Astrocyte (in vitro differentiated cells and primary cell): ENCODE data around the gene CDKAL1. TPM values are rescaled to one million over a fixed set of nuclear protein-coding genes. Genes with fewer than 3 reads are reported as not detected.

Experiments
- DNase-seq: peaks from one replicate; pipeline ENCODE4 v3.0.0-alpha.2; 2010; ENCODE audit warnings: low read depth
- FAIRE-seq: peaks from 2 replicates; lab custom pipeline; 2011; peaks lifted over from hg19 to GRCh38; lab: Jason Lieb, UNC
- H2AFZ ChIP-seq: 2 replicates; pipeline ENCODE4 v1.6.0; 2012; ENCODE audit warnings: low read depth, low read length, inconsistent platforms
- H3K27ac ChIP-seq: 2 replicates; pipeline ENCODE4 v1.5.1; 2011; ENCODE audit warnings: low read depth, low read length, inconsistent platforms
- H3K27me3 ChIP-seq: 2 replicates; pipeline ENCODE4 v1.6.0; 2011; ENCODE audit warnings: low read length, inconsistent platforms; ENCODE audit not compliant: insufficient read depth
- H3K36me3 ChIP-seq: 2 replicates; pipeline ENCODE4 v1.5.1; 2011; ENCODE audit warnings: low read length, inconsistent platforms; ENCODE audit not compliant: insufficient read depth
- H3K4me1 ChIP-seq: 2 replicates; pipeline ENCODE4 v1.5.1; 2011; ENCODE audit warnings: low read length, inconsistent platforms; ENCODE audit not compliant: insufficient read depth
- H3K4me2 ChIP-seq: 2 replicates; pipeline ENCODE4 v1.6.0; 2012; ENCODE audit warnings: low read length, inconsistent platforms
- H3K4me3 ChIP-seq: 2 replicates; pipeline ENCODE4 v1.5.1; 2011; ENCODE audit warnings: low read depth, mild to moderate bottlenecking, low read length, inconsistent platforms; ENCODE audit not compliant: insufficient read depth
- H3K79me2 ChIP-seq: 2 replicates; pipeline ENCODE4 v1.6.0; 2012; ENCODE audit warnings: mild to moderate bottlenecking, low read length, inconsistent platforms; ENCODE audit not compliant: insufficient read depth
- H3K9ac ChIP-seq: 2 replicates; pipeline ENCODE4 v1.6.0; 2012; ENCODE audit warnings: mild to moderate bottlenecking, low read length, inconsistent platforms
- H3K9me3 ChIP-seq: 2 replicates; pipeline ENCODE4 v1.5.1; 2012; ENCODE audit warnings: low read depth, mild to moderate bottlenecking, low read length, inconsistent platforms; ENCODE audit not compliant: insufficient read depth
- H4K20me1 ChIP-seq: 2 replicates; pipeline ENCODE4 v1.6.0; 2012; ENCODE audit warnings: low read length, inconsistent platforms; ENCODE audit not compliant: insufficient read depth
- H3K27ac Mint-ChIP-seq: one replicate; pipeline ENCODE4 v1.8.0; 2021; ENCODE audit warnings: mild to moderate bottlenecking, mixed read lengths; ENCODE audit not compliant: unreplicated experiment
- H3K27me3 Mint-ChIP-seq: one replicate; pipeline ENCODE4 v1.8.0; 2021; ENCODE audit warnings: low read depth, mixed read lengths; ENCODE audit not compliant: unreplicated experiment
- H3K36me3 Mint-ChIP-seq: one replicate; pipeline ENCODE4 v1.8.0; 2021; ENCODE audit warnings: low read depth, mixed read lengths; ENCODE audit not compliant: unreplicated experiment
- H3K4me1 Mint-ChIP-seq: one replicate; pipeline ENCODE4 v1.8.0; 2021; ENCODE audit warnings: low read depth, mixed read lengths; ENCODE audit not compliant: unreplicated experiment
- H3K4me3 Mint-ChIP-seq: one replicate; pipeline ENCODE4 v1.8.0; 2021; ENCODE audit warnings: mild to moderate bottlenecking, moderate library complexity, mixed read lengths; ENCODE audit not compliant: unreplicated experiment
- H3K9me3 Mint-ChIP-seq: one replicate; pipeline ENCODE4 v1.8.0; 2021; ENCODE audit warnings: mild to moderate bottlenecking, mixed read lengths; ENCODE audit not compliant: unreplicated experiment
- EZH2 ChIP-seq: IDR thresholded peaks from 2 replicates; pipeline ENCODE4 v1.6.1; 2012; ENCODE audit warnings: mild to moderate bottlenecking, low read length, inconsistent platforms; ENCODE audit not compliant: insufficient read depth
- total RNA-seq: library from RNA; stranded (reverse); gene quantifications from 2 replicates; pipeline ENCODE4 v1.2.1, GENCODE V29; 2021
- TF ChIP-seq, protein P1 (sequence below): IDR thresholded peaks from 2 replicates; pipeline ENCODE4 v1.5.1; 2011; ENCODE audit warnings: low read depth, mild to moderate bottlenecking, inconsistent platforms, low read length, moderate library complexity; ENCODE audit not compliant: insufficient read depth

Gene CDKAL1
- total RNA-seq, 1 donor from 2014 or later = 13.7 TPM

GRCh38 chr6:20599302-20600051, 65.2 kb downstream of the CDKAL1 start:
- H3K27ac Mint-ChIP-seq = no peak overlapping the region
- no peak for FAIRE-seq

DNA sequence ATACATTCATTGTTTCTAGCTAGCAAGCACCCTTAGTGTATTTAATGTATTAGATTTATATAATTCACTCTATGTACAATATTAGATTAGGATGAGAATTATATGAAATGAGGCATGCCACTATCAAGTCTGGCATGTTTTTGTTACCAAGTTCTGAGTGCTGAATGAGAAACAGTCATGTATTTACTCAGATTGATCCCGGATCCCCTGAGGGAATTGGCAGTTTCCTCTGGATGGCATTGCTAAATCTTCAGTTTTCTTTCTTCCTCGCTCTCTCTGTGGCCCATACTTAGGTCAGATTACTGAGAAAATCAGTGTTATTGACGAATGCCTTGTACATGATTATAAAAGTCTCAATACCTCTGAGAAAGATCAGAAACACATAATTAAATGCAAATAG, 66.6 kb downstream of the CDKAL1 start:
- Histone ChIP-seq H3K36me3 (no peaks in the 10 kb centered on the region), H3K4me1 (peaks cover 4% of the 10 kb centered on the region), H3K9me3 (no peaks in the 10 kb centered on the region), H3K79me2 (no peaks in the 10 kb centered on the region), H4K20me1 (no peaks in the 10 kb centered on the region), H2AFZ (no peak overlapping the region), H3K27me3 (no peaks in the 10 kb centered on the region), H3K27ac (no peak overlapping the region), H3K4me2 (no peak overlapping the region), H3K4me3 (no peak overlapping the region), H3K9ac (no peak overlapping the region)
- DNase-seq (no peak), FAIRE-seq (no peak)
- Mint-ChIP-seq H3K27me3 (no peaks in the 10 kb centered on the region), H3K4me3 (no peak overlapping the region), H3K4me1 (peaks cover 8% of the 10 kb centered on the region), H3K36me3 (peaks cover 3% of the 10 kb centered on the region), H3K9me3 (peaks cover 3% of the 10 kb centered on the region), H3K27ac (no peak overlapping the region)
- TF ChIP-seq, protein P1, sequence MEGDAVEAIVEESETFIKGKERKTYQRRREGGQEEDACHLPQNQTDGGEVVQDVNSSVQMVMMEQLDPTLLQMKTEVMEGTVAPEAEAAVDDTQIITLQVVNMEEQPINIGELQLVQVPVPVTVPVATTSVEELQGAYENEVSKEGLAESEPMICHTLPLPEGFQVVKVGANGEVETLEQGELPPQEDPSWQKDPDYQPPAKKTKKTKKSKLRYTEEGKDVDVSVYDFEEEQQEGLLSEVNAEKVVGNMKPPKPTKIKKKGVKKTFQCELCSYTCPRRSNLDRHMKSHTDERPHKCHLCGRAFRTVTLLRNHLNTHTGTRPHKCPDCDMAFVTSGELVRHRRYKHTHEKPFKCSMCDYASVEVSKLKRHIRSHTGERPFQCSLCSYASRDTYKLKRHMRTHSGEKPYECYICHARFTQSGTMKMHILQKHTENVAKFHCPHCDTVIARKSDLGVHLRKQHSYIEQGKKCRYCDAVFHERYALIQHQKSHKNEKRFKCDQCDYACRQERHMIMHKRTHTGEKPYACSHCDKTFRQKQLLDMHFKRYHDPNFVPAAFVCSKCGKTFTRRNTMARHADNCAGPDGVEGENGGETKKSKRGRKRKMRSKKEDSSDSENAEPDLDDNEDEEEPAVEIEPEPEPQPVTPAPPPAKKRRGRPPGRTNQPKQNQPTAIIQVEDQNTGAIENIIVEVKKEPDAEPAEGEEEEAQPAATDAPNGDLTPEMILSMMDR = no peak
- no peak for TF ChIP-seq EZH2

More at GRCh38 chr6:20599302-20600051, 65.2 kb downstream of the CDKAL1 start:
- Histone ChIP-seq H3K4me2 (no peak overlapping the region), H3K4me3 (no peak overlapping the region), H3K4me1 (no peaks in the 10 kb centered on the region), H3K27me3 (no peaks in the 10 kb centered on the region), H3K9ac (no peak overlapping the region), H3K9me3 (no peaks in the 10 kb centered on the region), H3K79me2 (no peaks in the 10 kb centered on the region), H3K27ac (no peak overlapping the region), H2AFZ (no peak overlapping the region), H4K20me1 (no peaks in the 10 kb centered on the region), H3K36me3 (no peaks in the 10 kb centered on the region)
- peaks cover 9% of the 10 kb centered on the region for H3K36me3 Mint-ChIP-seq
- no peaks in the 10 kb centered on the region for H3K4me1 Mint-ChIP-seq
- H3K4me3 Mint-ChIP-seq = no peak overlapping the region
- no peak for DNase-seq
- H3K27me3 Mint-ChIP-seq = no peaks in the 10 kb centered on the region
- peaks cover 3% of the 10 kb centered on the region for H3K9me3 Mint-ChIP-seq
- TF ChIP-seq EZH2 = no peak
- TF ChIP-seq, protein P1 = no peak

GRCh38 chr6:20604159-20604558, 69.9 kb downstream of the CDKAL1 start:
- no peak overlapping the region for H3K27ac ChIP-seq
- H3K4me3 ChIP-seq = no peak overlapping the region
- Mint-ChIP-seq H3K27me3 (no peaks in the 10 kb centered on the region), H3K4me1 (peaks cover 9% of the 10 kb centered on the region), H3K4me3 (no peak overlapping the region), H3K36me3 (no peaks in the 10 kb centered on the region), H3K9me3 (no peaks in the 10 kb centered on the region), H3K27ac (no peak overlapping the region)
- no peaks in the 10 kb centered on the region for H3K9me3 ChIP-seq
- H3K4me2 ChIP-seq = no peak overlapping the region
- no peaks in the 10 kb centered on the region for H3K79me2 ChIP-seq
- TF ChIP-seq EZH2 = no peak
- TF ChIP-seq, protein P1 = no peak
- no peak overlapping the region for H3K9ac ChIP-seq
- no peaks in the 10 kb centered on the region for H3K36me3 ChIP-seq
- DNase-seq (no peak), FAIRE-seq (no peak)
- H3K4me1 ChIP-seq = peaks cover 4% of the 10 kb centered on the region
- H2AFZ ChIP-seq = no peak overlapping the region
- H3K27me3 ChIP-seq = no peaks in the 10 kb centered on the region
- no peaks in the 10 kb centered on the region for H4K20me1 ChIP-seq
